ENCODE results near the gene ADAM22.

- TF ChIP-seq CTCF (conservative IDR thresholded peaks at IDR 0.05; ENCODE audit: low read depth, low read length): no peak
- no peak for TF ChIP-seq EZH2 (IDR thresholded peaks at IDR 0.05; ENCODE audit: borderline replicate concordance, low read depth, low read length, poor library complexity, severe bottlenecking)
Observed at GRCh38 chr7:88147341-88147740, 213.3 kb downstream of the ADAM22 start.

All from A673 (cell line).